ENCODE results near the gene PCDH9. TPM values are rescaled to one million over a fixed set of nuclear protein-coding genes. Genes with fewer than 3 reads are reported as not detected.

Gene PCDH9
- total RNA-seq, 1 experiment from 2014 or later = 10.1 TPM

DNA sequence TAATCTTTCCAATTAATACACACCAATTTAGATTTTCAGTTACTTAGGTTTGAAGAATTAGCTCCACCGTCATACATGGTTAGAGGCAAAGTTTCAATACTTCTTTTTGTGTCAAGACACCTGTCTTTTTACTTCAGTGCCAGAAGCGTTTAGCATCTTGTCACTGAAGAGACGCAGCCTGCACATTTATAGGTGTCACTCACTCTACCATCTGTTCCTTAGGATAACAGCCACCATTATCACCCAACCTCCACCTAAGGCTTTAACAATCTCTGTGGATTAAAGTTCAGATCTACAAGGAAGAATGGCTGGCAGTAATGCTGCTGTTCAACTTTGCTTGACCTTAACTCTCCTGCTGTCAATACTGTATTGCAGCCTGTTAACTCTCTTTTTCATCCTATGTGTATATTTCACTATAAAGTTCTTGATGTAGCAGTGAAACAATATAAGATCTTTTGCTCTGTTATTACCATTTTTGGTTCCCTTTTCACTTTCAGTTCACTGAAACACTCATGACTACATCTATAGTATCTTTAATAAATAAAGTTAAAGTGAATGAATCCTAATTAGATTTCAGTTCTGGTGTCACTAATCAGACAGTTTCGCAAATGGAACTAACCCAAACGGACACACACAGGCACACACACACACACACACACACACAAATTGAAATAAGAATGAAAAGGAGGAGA, 435.6 kb downstream of the PCDH9 start:
- H3K27ac Mint-ChIP-seq (ENCODE audit: low read depth, unreplicated experiment) = no peak overlapping the region
- ChIA-PET POLR2A (no interaction called here), CTCF (no interaction called here)
- no peaks in the 10 kb centered on the region for H3K36me3 Mint-ChIP-seq (ENCODE audit: insufficient read depth, unreplicated experiment)
- no peaks in the 10 kb centered on the region for H3K27me3 Mint-ChIP-seq (ENCODE audit: insufficient read depth, unreplicated experiment)
- no peak overlapping the region for H3K4me3 Mint-ChIP-seq (ENCODE audit: unreplicated experiment)
- no peaks in the 10 kb centered on the region for H3K4me1 Mint-ChIP-seq (ENCODE audit: insufficient read depth, unreplicated experiment)
- no peaks in the 10 kb centered on the region for H3K9me3 Mint-ChIP-seq (ENCODE audit: unreplicated experiment)
- no peak for DNase-seq (ENCODE audit: unreplicated experiment)
- intact Hi-C loops (cut with micrococcal nuclease) = no loop called here
- no TSS peak for BruUV-seq (replicated peaks)
- TF ChIP-seq CTCF (IDR thresholded peaks at IDR 0.05; ENCODE audit: unreplicated experiment) = no peak

- BruUV-seq (replicated peaks) = no TSS peak
These were observed 439.3 kb downstream of the PCDH9 start for GRCh38 chr13:66790861-66791260.

GRCh38 chr13:66781241-66781640, 448.9 kb downstream of the PCDH9 start:
- H3K4me1 Mint-ChIP-seq (ENCODE audit: insufficient read depth, unreplicated experiment) = peaks cover 9% of the 10 kb centered on the region
- H3K4me3 Mint-ChIP-seq (ENCODE audit: unreplicated experiment) = no peak overlapping the region
- no TSS peak for BruUV-seq (replicated peaks)
- H3K27me3 Mint-ChIP-seq (ENCODE audit: insufficient read depth, unreplicated experiment) = no peaks in the 10 kb centered on the region
- peaks cover 6% of the 10 kb centered on the region for H3K9me3 Mint-ChIP-seq (ENCODE audit: unreplicated experiment)
- TF ChIP-seq CTCF (IDR thresholded peaks at IDR 0.05; ENCODE audit: unreplicated experiment) = no peak
- POLR2A ChIA-PET = interaction anchor here (0.8 to 1.0 kb wide), 2 partner anchors 15 to 124 kb away, joined by 3 read pairs; no protein-coding TSS in a partner anchor
- CTCF ChIA-PET = interaction anchor here (0.7 kb wide), 1 partner anchor 211 kb away, joined by 3 read pairs; no protein-coding TSS in a partner anchor
- H3K27ac Mint-ChIP-seq (ENCODE audit: low read depth, unreplicated experiment) = no peak overlapping the region
- H3K36me3 Mint-ChIP-seq (ENCODE audit: insufficient read depth, unreplicated experiment) = no peaks in the 10 kb centered on the region
- DNase-seq (ENCODE audit: unreplicated experiment) = no peak
- intact Hi-C loops (cut with micrococcal nuclease) = loop anchor here (10.0 kb wide), 1 partner anchor 444 kb away; no protein-coding TSS in a partner anchor

More at GRCh38 chr13:66790861-66791260, 439.3 kb downstream of the PCDH9 start:
- ChIA-PET POLR2A (no interaction called here), CTCF (no interaction called here)
- no peaks in the 10 kb centered on the region for H3K9me3 Mint-ChIP-seq (ENCODE audit: unreplicated experiment)
- no peaks in the 10 kb centered on the region for H3K27me3 Mint-ChIP-seq (ENCODE audit: insufficient read depth, unreplicated experiment)
- DNase-seq (ENCODE audit: unreplicated experiment) = no peak
- H3K27ac Mint-ChIP-seq (ENCODE audit: low read depth, unreplicated experiment) = no peak overlapping the region
- H3K4me3 Mint-ChIP-seq (ENCODE audit: unreplicated experiment) = no peak overlapping the region
- intact Hi-C loops (cut with micrococcal nuclease) = no loop called here
- no peaks in the 10 kb centered on the region for H3K4me1 Mint-ChIP-seq (ENCODE audit: insufficient read depth, unreplicated experiment)
- TF ChIP-seq CTCF (IDR thresholded peaks at IDR 0.05; ENCODE audit: unreplicated experiment) = no peak
- H3K36me3 Mint-ChIP-seq (ENCODE audit: insufficient read depth, unreplicated experiment) = no peaks in the 10 kb centered on the region

GRCh38 chr13:66780814-66781213, 449.3 kb downstream of the PCDH9 start:
- no TSS peak for BruUV-seq (replicated peaks)
- ChIA-PET CTCF (no interaction called here), POLR2A (interaction anchor here (0.8 to 1.0 kb wide), 3 partner anchors 14 to 124 kb away, joined by 3 read pairs; no protein-coding TSS in a partner anchor)
- Mint-ChIP-seq H3K27ac (ENCODE audit: low read depth, unreplicated experiment) (peak overlapping the region; percentile 51), H3K36me3 (ENCODE audit: insufficient read depth, unreplicated experiment) (no peaks in the 10 kb centered on the region), H3K9me3 (ENCODE audit: unreplicated experiment) (peaks cover 6% of the 10 kb centered on the region), H3K4me1 (ENCODE audit: insufficient read depth, unreplicated experiment) (peaks cover 9% of the 10 kb centered on the region), H3K4me3 (ENCODE audit: unreplicated experiment) (no peak overlapping the region), H3K27me3 (ENCODE audit: insufficient read depth, unreplicated experiment) (no peaks in the 10 kb centered on the region)
- peak; percentile 35 for DNase-seq (ENCODE audit: unreplicated experiment)
- TF ChIP-seq CTCF (IDR thresholded peaks at IDR 0.05; ENCODE audit: unreplicated experiment) = no peak
- intact Hi-C loops (cut with micrococcal nuclease) = loop anchor here (10.0 kb wide), 1 partner anchor 444 kb away; no protein-coding TSS in a partner anchor

Data from MCF 10A (cell line).